Tibial artery (tissue), 4 donors: ENCODE results near the gene LRRFIP1.

Experiments
- DNase-seq, 2 donors: peaks; one replicate each; pipeline ENCODE4 v3.0.0-alpha.2; 2019
- H3K27ac ChIP-seq, 2 donors: fragments of 200-600 bp; sonication (generic) in 1 of 2; 1 replicate in 1 of 2; 2 replicates in 1 of 2; pipeline ENCODE4 v1.5.1; 2018 to 2019; ENCODE audit warnings: mild to moderate bottlenecking in 1 of 2
- H3K27me3 ChIP-seq, 2 donors: fragments of 200-600 bp; sonication (generic) in 1 of 2; one replicate each; pipeline versions ENCODE4 v1.5.1 to v1.6.0; 2016 to 2019
- H3K36me3 ChIP-seq, 3 donors: fragments of 200-600 bp; sonication (generic) in 2 of 3; one replicate each; pipeline ENCODE4 v1.5.1; 2016 to 2019; ENCODE audit warnings: mild to moderate bottlenecking in 2 of 3
- H3K4me1 ChIP-seq, 4 donors: fragments of 200-600 bp; sonication (generic) in 2 of 4; 1 replicate in 3 of 4; 2 replicates in 1 of 4; pipeline ENCODE4 v1.5.1; 2016 to 2019
- H3K4me3 ChIP-seq, 2 donors: fragments of 200-600 bp; sonication (generic) in 1 of 2; 1 replicate in 1 of 2; 2 replicates in 1 of 2; pipeline ENCODE4 v1.5.1; 2018 to 2019; ENCODE audit warnings: mild to moderate bottlenecking in 2 of 2
- H3K9me3 ChIP-seq, 3 donors: fragments of 200-600 bp; sonication (generic) in 1 of 3; one replicate each; pipeline ENCODE4 v1.5.1; 2016 to 2019
- CTCF ChIP-seq, 2 experiments: fragments of 200-600 bp in 1 of 2; fragments of 450-650 bp in 1 of 2; IDR thresholded peaks; one replicate each; pipeline ENCODE4 v1.5.1; 2017 to 2019; ENCODE audit warnings: antibody characterized with exemption in 2 of 2, mild to moderate bottlenecking in 1 of 2, moderate library complexity in 1 of 2
- intact Hi-C: fragments of 100-400 bp; cut with DNase I; formaldehyde crosslinking; loops from one replicate; pipeline ENCODE4 v1.15.0; 2023; ENCODE audit warnings: low total_unique reads

LRRFIP1 gene

GRCh38 chr2:237623428-237624403 is 3.7 kb upstream of the LRRFIP1 start:
- Histone ChIP-seq H3K4me1 (peaks cover 0 to 30% (median 12%) of the 10 kb centered on the region in 4 donors), H3K4me3 (no peak overlapping the region), H3K36me3 (no peaks in the 10 kb centered on the region), H3K9me3 (no peaks in the 10 kb centered on the region), H3K27ac (no peak overlapping the region), H3K27me3 (no peaks in the 10 kb centered on the region)
- no peak for TF ChIP-seq CTCF (IDR thresholded peaks at IDR 0.05)
- intact Hi-C loops = no loop called here
- no peak for DNase-seq

DNA sequence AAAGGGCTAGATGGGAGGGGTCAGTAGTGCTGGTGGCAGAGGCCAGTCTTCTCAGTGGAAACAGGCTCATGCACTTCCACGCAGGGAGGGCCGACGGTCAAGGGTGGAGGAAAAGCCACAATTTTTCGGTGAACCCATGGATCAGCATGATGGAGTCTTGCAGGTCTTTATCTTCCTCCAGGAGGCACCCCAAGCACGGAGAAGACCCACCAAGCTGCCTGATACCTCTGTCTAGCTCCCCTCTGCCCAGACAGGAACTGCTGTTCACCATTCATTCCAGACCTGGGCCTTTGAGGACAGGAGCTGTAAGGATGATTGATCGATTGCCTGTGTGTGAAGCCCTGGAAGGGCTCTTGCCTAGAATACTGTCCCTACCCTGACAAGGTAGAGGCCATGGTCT is 2.8 kb upstream of the LRRFIP1 start:
- H3K4me1 ChIP-seq = peaks cover 0 to 32% (median 19%) of the 10 kb centered on the region in 4 donors
- H3K27ac ChIP-seq = no peak overlapping the region
- H3K9me3 ChIP-seq = no peaks in the 10 kb centered on the region
- no peak for DNase-seq
- intact Hi-C loops = no loop called here
- no peak for TF ChIP-seq CTCF (IDR thresholded peaks at IDR 0.05)
- no peaks in the 10 kb centered on the region for H3K36me3 ChIP-seq
- H3K4me3 ChIP-seq = no peak overlapping the region
- H3K27me3 ChIP-seq = no peaks in the 10 kb centered on the region

- Histone ChIP-seq H3K4me1 (peaks cover 0 to 39% (median 23%) of the 10 kb centered on the region in 4 donors), H3K36me3 (no peaks in the 10 kb centered on the region), H3K9me3 (no peaks in the 10 kb centered on the region), H3K27ac (peak overlapping the region; percentile 90 to 95), H3K4me3 (no peak overlapping the region), H3K27me3 (no peaks in the 10 kb centered on the region)
- peak in 1 of 2 donors; percentile 70 for DNase-seq
- no peak for TF ChIP-seq CTCF (IDR thresholded peaks at IDR 0.05)
- intact Hi-C loops = no loop called here
These were observed 2.1 kb upstream of the LRRFIP1 start for GRCh38 chr2:237625216-237625705.

- DNase-seq = no peak
- H3K4me3 ChIP-seq = no peak overlapping the region
- intact Hi-C loops = no loop called here
- H3K4me1 ChIP-seq = peaks cover 0 to 45% (median 26%) of the 10 kb centered on the region in 4 donors
- H3K27me3 ChIP-seq = no peaks in the 10 kb centered on the region
- H3K9me3 ChIP-seq = no peaks in the 10 kb centered on the region
- H3K36me3 ChIP-seq = no peaks in the 10 kb centered on the region
- H3K27ac ChIP-seq = peak overlapping the region; percentile 90 to 95
- no peak for TF ChIP-seq CTCF (IDR thresholded peaks at IDR 0.05)
These were observed 1.6 kb upstream of the LRRFIP1 start for GRCh38 chr2:237625777-237626176.

- TF ChIP-seq CTCF (IDR thresholded peaks at IDR 0.05) = no peak
- no peak for DNase-seq
- H3K4me3 ChIP-seq = peak overlapping the region; percentile 88 to 90
- intact Hi-C loops = no loop called here
- peaks cover 0 to 56% (median 35%) of the 10 kb centered on the region in 4 donors for H3K4me1 ChIP-seq
- H3K9me3 ChIP-seq = no peaks in the 10 kb centered on the region
- H3K36me3 ChIP-seq = peaks cover 0 to 3% (median 0%) of the 10 kb centered on the region in 3 donors
- H3K27me3 ChIP-seq = no peaks in the 10 kb centered on the region
- H3K27ac ChIP-seq = peak overlapping the region; percentile 90 to 95
These were observed 460 bp upstream of the LRRFIP1 start for GRCh38 chr2:237626813-237627440.
